GM12874 (cell line): ENCODE data around the gene PLCL2.

Experiments
- CTCF ChIP-seq: IDR thresholded peaks from 2 replicates; pipeline ENCODE4 v1.5.1; 2011; ENCODE audit warnings: low read depth, mild to moderate bottlenecking, control low read depth, low read length, moderate library complexity; ENCODE audit not compliant: insufficient read depth

The PLCL2 gene

DNA sequence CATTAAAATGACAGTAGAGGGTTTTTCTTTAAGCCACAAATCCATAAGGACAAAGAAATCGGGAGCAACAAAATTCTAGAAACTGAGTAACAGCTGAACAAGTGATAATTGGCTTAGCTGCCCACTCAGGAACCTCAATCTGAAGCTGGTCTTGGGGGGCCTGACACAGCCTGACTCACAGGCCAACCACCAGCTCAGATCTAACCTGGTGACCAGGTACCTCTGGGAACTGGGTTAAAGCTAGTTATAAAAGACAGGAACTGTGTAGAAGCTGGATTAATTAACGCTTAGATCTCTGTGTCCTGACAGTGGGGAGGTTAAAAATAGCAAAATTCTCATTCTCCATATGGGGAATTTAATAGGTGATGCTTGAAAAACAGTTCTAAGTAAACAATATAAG lies 161.9 kb downstream of the PLCL2 start:
- no peak for TF ChIP-seq CTCF

GRCh38 chr3:17047162-17047561 lies 162.4 kb downstream of the PLCL2 start:
- no peak for TF ChIP-seq CTCF

- TF ChIP-seq CTCF: no peak
Observed at GRCh38 chr3:17047894-17048293, 163.1 kb downstream of the PLCL2 start.

DNA sequence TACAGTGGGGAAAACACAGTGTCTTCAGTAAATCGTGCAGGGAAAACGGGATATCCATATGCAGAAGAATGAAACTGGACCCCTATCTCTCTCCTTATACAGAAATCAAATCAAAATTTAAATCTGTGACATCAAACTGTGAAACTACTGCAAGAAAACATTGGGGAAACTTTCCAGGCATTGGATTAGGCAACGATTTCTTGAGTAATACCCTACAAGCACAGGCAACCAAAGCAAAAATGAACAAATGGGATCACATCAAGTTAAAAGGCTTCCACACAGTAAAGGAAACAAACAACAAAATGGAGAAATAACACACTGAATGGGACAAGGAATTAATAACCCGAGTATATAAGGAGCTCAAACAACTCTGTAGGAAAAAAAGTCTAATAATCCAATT lies 165.3 kb downstream of the PLCL2 start:
- no peak for TF ChIP-seq CTCF

DNA sequence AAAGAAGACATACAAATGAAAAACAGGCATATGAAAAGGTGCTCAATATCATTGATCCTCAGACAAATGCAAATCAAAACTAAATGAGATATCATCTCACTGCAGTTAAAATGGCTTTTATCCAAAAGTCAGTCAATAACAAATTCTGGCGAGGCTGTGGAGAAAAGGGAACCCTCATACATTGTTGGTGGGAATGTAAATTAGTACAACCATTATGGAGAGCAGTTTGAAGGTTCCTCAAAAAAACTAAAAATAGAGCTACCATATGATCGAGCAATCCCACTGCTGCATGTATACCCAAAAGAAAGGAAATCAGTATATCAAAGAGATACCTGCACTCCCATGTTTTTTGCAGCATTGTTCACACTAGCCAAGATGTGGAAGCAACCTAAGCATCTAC lies 165.8 kb downstream of the PLCL2 start:
- no peak for TF ChIP-seq CTCF

GRCh38 chr3:17052363-17052762 lies 167.6 kb downstream of the PLCL2 start:
- no peak for TF ChIP-seq CTCF

DNA sequence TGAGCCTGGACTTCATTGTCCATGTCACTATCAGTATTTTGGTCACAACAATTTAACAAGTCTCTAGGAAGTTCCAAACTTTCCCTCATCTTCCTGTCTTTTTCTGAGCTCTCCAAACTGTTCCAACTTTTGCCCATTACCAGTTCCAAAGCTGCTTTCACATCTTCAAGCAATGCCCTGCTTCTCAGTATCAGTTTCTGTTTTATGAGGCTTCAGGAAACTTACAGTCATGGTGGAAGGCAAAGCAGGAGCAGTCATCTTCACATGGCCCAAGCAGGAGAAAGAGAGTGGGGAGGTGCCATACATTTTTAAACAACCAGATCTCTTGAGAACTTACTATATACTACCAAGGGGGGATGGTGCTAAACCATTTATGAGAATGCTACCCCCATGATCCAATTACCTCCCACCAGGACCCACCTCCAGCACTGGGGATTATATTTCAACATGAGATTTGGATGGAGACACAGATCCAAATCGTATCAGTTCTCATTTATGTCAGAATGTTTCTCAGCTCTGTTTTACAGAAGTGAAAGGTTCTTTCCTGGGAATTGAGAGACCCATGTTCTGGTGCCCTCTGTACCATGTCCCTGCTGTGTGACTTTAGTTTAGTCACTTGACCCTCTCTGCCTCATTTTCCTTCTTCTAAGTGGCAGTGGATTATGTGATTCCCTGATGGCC lies 169.7 kb downstream of the PLCL2 start:
- no peak for TF ChIP-seq CTCF
